DOHH2 (cell line): ENCODE data around the gene NMNAT2.

Experiments
- H3F3A ChIP-seq: fragments of 200-600 bp; sonication (generic), shearing (Covaris generic); 2 replicates; pipeline ENCODE4 v1.6.0; 2016; ENCODE audit warnings: antibody characterized with exemption, mild to moderate bottlenecking; ENCODE audit not compliant: control insufficient read depth, insufficient read depth
- H3K27ac ChIP-seq: fragments of 200-600 bp; sonication (generic); 2 replicates; pipeline ENCODE4 v1.5.1; 2014; ENCODE audit warnings: low read depth, mild to moderate bottlenecking, low read length, moderate library complexity
- H3K27me3 ChIP-seq: fragments of 200-600 bp; sonication (generic); 2 replicates; pipeline ENCODE4 v1.6.1; 2014; ENCODE audit warnings: mild to moderate bottlenecking, low read length, mixed read lengths; ENCODE audit not compliant: control insufficient read depth
- H3K36me3 ChIP-seq: fragments of 200-600 bp; sonication (generic); 2 replicates; pipeline ENCODE4 v1.6.1; 2014; ENCODE audit warnings: mild to moderate bottlenecking, low read length, moderate library complexity, mixed read lengths; ENCODE audit not compliant: control insufficient read depth
- H3K4me1 ChIP-seq: fragments of 200-600 bp; sonication (generic); 2 replicates; pipeline ENCODE4 v1.6.1; 2014; ENCODE audit warnings: mild to moderate bottlenecking, low read length, mixed read lengths; ENCODE audit not compliant: control insufficient read depth
- H3K4me2 ChIP-seq: fragments of 200-600 bp; sonication (generic); 2 replicates; pipeline ENCODE4 v1.6.0; 2014; ENCODE audit warnings: mild to moderate bottlenecking, low read length, moderate library complexity
- H3K4me3 ChIP-seq: fragments of 200-600 bp; sonication (generic); 2 replicates; pipeline ENCODE4 v1.5.1; 2014; ENCODE audit warnings: mild to moderate bottlenecking, low read length, mixed read lengths
- H3K79me2 ChIP-seq: fragments of 200-600 bp; sonication (generic); 2 replicates; pipeline ENCODE4 v1.6.1; 2014; ENCODE audit warnings: mild to moderate bottlenecking, low read length, mixed read lengths; ENCODE audit not compliant: control insufficient read depth
- H3K9me2 ChIP-seq: fragments of 200-600 bp; sonication (generic); replicated peaks from 2 replicates; pipeline ENCODE4 v1.6.1; 2014; ENCODE audit warnings: mild to moderate bottlenecking, low read length, mixed read lengths; ENCODE audit not compliant: control insufficient read depth
- H3K9me3 ChIP-seq: fragments of 200-600 bp; sonication (generic); 2 replicates; pipeline ENCODE4 v1.6.1; 2014; ENCODE audit warnings: antibody characterized with exemption, low read length, mixed read lengths; ENCODE audit not compliant: control insufficient read depth, insufficient read depth
- H4K20me1 ChIP-seq: fragments of 200-600 bp; sonication (generic); 2 replicates; pipeline ENCODE4 v1.6.0; 2014; ENCODE audit warnings: low read depth, mild to moderate bottlenecking, antibody characterized with exemption, low read length, moderate library complexity; ENCODE audit not compliant: control insufficient read depth, insufficient read depth
- CTCF ChIP-seq: fragments of 200-600 bp; sonication (generic); IDR thresholded peaks from one replicate; pipeline ENCODE4 v1.5.1; 2014; ENCODE audit warnings: antibody characterized with exemption, mild to moderate bottlenecking, low read depth, low read length; ENCODE audit not compliant: poor library complexity, severe bottlenecking
- EZH2phosphoT487 ChIP-seq: fragments of 200-600 bp; sonication (generic); IDR thresholded peaks from 2 replicates; pipeline ENCODE4 v1.6.1; 2017; ENCODE audit warnings: borderline replicate concordance, mild to moderate bottlenecking, antibody characterized with exemption, low read length, moderate library complexity, mixed read lengths

Gene NMNAT2

GRCh38 chr1:183457449-183457848 lies 39.3 kb upstream of the NMNAT2 start:
- Histone ChIP-seq H3K9me2 (no peaks in the 10 kb centered on the region), H4K20me1 (no peaks in the 10 kb centered on the region), H3K27ac (no peak overlapping the region), H3K27me3 (peaks cover 17% of the 10 kb centered on the region), H3K4me3 (no peak overlapping the region), H3K9me3 (no peaks in the 10 kb centered on the region), H3K4me1 (no peaks in the 10 kb centered on the region), H3K36me3 (no peaks in the 10 kb centered on the region), H3F3A (no peaks in the 10 kb centered on the region), H3K79me2 (no peaks in the 10 kb centered on the region), H3K4me2 (no peak overlapping the region)
- TF ChIP-seq CTCF (no peak), EZH2phosphoT487 (no peak)

- Histone ChIP-seq H3F3A (no peaks in the 10 kb centered on the region), H3K4me2 (no peak overlapping the region), H3K36me3 (no peaks in the 10 kb centered on the region), H3K79me2 (no peaks in the 10 kb centered on the region), H3K4me1 (no peaks in the 10 kb centered on the region), H3K27me3 (peaks cover 18% of the 10 kb centered on the region), H3K4me3 (no peak overlapping the region), H3K9me2 (no peaks in the 10 kb centered on the region), H4K20me1 (no peaks in the 10 kb centered on the region), H3K27ac (no peak overlapping the region), H3K9me3 (no peaks in the 10 kb centered on the region)
- TF ChIP-seq EZH2phosphoT487 (no peak), CTCF (no peak)
Measured at GRCh38 chr1:183456826-183457225, 38.6 kb upstream of the NMNAT2 start.

GRCh38 chr1:183454377-183454776 lies 36.2 kb upstream of the NMNAT2 start:
- Histone ChIP-seq H3K9me3 (no peaks in the 10 kb centered on the region), H3K36me3 (no peaks in the 10 kb centered on the region), H3K4me2 (no peak overlapping the region), H4K20me1 (no peaks in the 10 kb centered on the region), H3K79me2 (no peaks in the 10 kb centered on the region), H3K4me3 (no peak overlapping the region), H3K9me2 (no peaks in the 10 kb centered on the region), H3K27me3 (peaks cover 12% of the 10 kb centered on the region), H3F3A (no peaks in the 10 kb centered on the region), H3K4me1 (no peaks in the 10 kb centered on the region), H3K27ac (no peak overlapping the region)
- no peak for TF ChIP-seq CTCF
- no peak for TF ChIP-seq EZH2phosphoT487

GRCh38 chr1:183450093-183450492 lies 31.9 kb upstream of the NMNAT2 start:
- Histone ChIP-seq H3K4me2 (no peak overlapping the region), H3K27ac (no peak overlapping the region)

More at GRCh38 chr1:183450093-183450492, 31.9 kb upstream of the NMNAT2 start:
- H3K27me3 ChIP-seq: peaks cover 8% of the 10 kb centered on the region
- no peak overlapping the region for H3K4me3 ChIP-seq
- no peaks in the 10 kb centered on the region for H3K36me3 ChIP-seq
- no peak for TF ChIP-seq EZH2phosphoT487
- no peak for TF ChIP-seq CTCF
- H3F3A ChIP-seq: no peaks in the 10 kb centered on the region
- no peaks in the 10 kb centered on the region for H3K79me2 ChIP-seq
- no peaks in the 10 kb centered on the region for H3K4me1 ChIP-seq
- H3K9me3 ChIP-seq: no peaks in the 10 kb centered on the region
- H3K9me2 ChIP-seq: no peaks in the 10 kb centered on the region
- H4K20me1 ChIP-seq: no peaks in the 10 kb centered on the region
